GM21723 (cell line): ENCODE data around the gene TANGO2.

Source experiments
- ATAC-seq: cut with Tn5 transposase; IDR thresholded peaks from one replicate; pipeline ENCODE4 v1.9.1; 2021; ENCODE audit warnings: mild to moderate bottlenecking, moderate library complexity; ENCODE audit not compliant: unreplicated experiment

TANGO2 gene

DNA sequence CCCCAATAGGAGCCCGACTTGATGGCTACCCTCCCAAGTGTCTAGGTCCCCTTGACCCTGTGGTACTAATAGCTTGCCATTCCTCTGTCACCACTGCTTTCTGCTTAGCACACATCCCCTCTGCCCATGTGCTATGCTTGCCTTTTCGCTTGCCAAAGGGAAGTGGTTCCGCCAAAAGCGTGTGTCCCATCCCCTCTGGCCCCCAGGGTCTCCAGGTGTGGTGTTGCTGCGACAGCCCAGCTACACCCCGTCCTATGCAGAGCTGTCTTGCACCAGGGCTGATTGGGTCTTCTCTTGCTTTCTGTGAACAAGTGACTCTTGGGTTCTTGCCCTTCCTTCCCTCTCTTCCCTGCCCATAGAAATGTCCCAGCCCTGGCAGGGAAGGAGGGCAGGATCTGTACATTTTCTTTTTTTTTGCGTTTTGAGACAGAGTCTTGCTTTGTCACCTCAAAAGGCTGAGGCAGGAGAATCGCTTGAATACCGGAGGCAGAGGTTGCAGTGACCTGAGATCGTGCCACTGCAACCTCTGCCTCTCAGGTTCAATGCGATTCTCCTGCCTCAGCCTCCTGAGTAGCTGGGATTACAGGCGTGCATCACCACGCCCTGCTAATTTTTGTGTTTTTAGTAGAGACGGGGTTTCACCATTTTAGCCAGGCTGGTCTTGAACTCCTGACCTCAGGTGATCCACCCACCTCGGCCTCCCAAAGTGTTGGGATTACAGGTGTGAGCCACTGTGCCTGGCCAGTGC is 3.9 kb downstream of the TANGO2 start:
- no peak for ATAC-seq

DNA sequence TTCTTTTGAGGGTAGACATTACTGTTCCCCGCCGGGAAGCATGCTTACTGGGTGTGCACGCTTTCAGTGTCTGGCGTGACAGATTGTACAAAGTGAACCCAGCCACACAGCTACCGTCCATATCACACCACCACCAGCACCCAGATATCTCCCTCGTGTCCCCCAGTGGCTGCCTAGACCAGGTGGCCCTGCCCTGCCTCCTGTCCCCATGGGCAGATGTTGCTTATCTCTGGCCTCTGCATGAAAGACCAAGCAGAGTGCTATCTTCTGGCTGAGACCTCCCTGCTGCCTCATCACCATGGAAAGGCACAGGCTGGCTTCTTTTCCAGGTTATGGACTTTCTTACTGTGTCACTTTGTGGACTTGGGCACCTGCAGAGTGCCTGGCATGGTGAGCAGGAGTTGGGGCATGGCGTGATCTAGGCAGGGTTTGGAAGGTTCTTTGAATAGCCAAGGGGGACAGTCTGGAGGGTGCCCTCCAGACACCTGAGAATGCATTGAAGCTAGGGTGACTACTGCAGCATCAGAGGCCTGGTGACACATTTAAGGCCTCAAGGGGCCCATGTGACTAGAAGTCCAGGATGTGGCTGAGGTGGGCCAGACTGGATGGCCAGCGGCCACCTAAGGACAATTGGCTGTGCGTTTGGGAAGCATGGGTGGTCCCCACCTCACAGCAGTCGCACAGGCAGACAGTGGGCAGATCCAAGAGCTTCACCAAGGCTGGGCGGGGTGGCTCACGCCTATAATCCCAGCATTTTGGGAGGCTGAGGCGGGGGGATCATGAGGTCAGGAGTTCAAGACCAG is 4.7 kb downstream of the TANGO2 start:
- no peak for ATAC-seq

DNA sequence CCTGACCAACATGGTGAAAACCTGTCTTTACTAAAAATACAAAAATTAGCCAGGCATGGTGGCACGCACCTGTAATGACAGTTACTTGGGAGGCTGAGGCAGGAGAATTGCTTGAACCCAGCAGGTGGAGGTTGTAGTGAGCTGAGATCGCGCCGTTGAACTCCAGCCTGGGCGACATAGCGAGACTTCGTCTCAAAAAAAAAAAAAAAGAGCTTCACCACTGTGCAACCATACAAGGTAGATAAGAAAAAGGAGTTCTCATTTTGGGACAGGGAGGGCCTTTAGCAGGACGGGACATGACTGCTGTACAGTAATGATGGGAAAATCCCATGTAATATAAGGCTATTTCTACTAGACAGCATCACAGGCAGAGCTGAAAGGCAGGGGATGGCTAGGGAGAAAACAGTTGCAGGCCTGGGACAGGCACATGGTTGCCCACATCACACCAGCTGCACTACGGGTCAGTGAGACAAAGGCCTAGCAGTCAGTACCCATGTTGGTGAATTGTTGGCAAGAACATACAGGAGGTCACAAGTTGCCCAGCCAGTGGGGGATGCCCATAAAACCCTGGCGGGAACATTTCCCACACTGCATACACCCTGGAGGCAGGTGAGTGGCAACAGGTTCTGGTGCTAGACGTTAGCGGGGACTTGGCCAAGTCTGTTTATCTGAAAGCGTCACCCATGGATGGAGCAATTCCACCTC is 5.4 kb downstream of the TANGO2 start:
- no peak for ATAC-seq

DNA sequence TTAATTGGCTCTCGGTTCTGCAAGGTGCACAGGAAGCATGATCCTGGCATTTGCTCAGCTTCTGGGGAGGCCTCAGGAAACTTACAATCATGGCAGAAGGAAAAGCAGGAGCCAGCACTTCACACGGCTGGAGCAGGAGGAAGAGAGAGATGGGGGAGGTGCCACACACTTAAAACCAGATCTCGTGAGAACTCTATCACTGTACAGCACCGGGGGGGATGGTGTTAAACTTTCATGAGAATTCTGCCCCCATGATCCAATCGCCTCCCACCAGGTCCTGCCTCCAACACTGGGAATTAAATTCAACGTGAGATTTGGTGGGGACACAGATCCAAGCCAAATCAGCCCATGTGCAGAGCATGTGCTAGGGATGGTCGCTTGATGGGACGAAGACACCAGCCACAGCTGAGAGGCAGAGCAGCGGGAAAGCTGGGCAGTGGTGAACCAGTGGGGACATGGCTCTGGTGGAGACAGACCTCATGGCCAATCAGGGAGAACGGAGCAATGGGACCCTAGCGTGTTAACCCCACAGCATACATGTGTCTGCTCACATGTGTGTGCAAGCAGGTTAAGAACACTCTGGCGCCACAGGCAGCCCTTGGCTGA is 6.2 kb downstream of the TANGO2 start:
- no peak for ATAC-seq

DNA sequence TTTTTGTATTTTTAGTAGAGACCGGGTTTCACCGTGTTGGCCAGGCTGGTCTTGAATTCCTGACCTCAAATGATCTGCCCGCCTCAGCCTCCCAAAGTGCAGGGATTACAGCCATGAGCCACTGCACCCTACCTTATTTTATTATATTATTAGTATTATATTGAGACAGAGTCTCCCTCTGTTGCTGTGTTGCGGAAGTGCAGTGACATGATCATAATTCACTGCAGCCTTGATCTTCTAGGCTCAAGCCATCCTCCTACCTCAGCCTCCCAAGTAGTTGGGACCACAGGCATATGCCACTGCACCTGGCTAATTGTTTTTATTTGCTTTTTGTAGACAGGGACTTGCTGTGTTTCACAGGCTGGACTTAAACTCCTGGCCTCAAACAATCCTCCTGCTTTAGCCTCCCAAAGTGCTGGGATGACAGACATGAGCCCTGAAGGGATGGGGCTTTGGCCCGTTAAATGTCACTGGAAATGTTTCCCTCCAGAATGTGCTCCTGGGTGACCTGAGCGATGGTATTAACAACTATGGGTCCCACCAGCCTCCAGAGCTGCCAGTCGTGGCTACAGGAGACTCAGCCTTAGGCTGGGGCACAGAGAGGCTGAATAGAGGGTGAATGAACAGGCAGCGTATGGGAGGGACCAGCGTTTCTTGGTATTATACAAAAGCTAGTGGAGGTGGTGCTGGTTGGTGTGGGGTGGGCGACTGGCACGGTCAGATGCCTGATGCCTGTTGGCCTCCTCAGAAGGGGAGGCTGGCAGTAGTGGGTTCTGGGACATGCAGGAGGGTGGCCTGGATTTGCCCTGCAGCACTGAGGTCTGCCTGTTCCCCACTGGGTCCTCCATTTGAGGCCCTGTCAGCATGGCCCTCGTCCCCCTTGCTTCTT is 7.3 kb downstream of the TANGO2 start:
- ATAC-seq, result no peak

DNA sequence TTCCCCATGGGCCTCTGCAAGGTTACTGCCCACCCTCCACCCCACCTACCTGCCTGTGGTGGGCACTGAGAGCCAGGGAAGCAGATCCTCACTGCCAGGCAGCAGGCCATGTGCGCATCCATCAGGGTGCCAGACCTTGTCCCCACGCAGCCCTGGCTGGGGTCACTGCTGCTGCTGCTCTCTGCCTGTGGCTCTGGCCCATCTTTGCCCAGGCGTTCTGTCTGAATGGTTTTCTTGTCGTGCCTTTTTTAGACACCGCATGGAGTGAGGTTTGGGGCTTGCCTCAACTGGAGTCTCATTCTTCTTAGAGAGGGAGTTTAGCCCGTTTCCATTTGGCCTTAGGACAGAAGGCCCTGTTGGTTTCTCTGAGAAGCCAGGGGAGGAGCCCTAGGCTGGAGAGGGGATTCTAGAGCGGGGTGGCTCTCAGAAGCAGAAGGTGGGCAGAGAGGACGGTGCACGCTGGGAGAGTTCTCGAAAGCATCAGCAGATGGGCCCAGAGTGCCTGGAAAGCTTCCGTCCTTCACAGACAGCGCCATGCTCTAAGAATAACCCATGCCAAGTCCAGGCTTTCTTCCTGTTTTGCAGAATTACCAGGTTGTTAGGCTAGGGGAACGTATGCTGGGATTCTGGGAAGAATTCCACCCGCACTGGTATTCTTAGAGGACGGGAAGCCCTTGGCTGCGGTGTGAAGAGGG is 8.1 kb downstream of the TANGO2 start:
- ATAC-seq, result no peak

DNA sequence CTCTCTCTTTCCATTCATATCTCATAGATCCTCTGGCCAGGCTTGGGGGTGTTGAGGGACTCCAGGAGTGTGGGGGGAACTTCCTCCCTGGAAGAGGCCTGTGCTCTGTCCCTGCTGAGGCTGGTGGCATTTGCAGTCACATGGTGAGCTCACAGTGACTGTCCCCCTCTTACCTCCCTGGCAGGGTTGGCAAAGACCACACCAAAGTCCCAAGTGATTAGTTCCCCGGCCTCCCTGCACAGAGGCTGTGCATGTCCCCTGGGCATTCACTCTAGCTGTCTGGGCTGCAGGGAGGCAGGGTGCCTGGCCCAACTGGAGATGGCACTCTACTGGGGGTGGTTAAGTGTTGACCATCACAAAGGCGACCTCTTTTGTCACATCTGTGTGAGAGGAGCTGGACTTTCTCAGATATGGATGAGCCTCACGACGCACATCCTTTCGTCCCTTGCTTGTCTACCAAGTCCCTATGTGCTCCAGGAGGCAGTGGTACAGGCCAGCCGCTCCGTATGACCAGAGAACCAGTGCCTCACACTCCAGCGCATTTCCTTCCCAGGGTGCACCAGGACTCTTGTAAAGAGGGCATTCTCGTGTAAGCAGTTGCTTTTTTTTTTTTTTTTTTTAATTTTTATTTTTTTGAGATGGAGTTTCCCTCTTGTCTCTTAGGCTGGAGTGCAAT is 8.8 kb downstream of the TANGO2 start:
- no peak for ATAC-seq

DNA sequence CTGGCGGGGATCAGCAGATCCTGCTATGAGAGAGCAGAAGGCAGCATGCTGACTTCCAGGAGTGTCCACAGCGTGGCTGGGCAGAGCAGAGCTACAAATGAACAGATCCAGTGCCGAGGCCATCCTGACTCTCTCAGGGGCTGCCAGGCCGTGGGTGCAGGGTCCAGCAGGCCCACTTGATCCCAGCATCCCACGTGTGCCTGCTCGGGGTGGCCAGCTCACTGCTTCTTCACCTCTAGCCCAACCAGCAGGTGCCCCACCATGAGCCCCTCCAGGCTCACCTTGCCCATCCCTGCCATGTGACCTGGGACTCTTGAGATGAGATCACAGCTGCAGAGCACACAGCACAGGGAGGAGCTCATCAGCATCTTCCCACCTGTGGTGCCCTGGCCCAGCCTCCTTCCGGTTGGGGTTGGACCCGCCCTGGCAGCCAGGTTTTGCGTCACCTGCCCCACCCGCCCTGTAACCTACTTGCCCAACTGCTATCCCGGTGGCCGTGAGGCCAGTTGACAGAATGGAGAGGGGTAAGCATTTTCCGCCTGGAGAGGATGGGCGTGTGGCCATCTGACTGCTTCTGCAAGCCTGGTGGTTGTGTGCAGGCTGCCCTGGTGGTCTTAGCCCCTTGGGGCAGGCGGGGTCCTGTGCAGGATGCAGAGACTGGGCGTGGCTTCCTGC is 11.0 kb downstream of the TANGO2 start:
- no peak for ATAC-seq

DNA sequence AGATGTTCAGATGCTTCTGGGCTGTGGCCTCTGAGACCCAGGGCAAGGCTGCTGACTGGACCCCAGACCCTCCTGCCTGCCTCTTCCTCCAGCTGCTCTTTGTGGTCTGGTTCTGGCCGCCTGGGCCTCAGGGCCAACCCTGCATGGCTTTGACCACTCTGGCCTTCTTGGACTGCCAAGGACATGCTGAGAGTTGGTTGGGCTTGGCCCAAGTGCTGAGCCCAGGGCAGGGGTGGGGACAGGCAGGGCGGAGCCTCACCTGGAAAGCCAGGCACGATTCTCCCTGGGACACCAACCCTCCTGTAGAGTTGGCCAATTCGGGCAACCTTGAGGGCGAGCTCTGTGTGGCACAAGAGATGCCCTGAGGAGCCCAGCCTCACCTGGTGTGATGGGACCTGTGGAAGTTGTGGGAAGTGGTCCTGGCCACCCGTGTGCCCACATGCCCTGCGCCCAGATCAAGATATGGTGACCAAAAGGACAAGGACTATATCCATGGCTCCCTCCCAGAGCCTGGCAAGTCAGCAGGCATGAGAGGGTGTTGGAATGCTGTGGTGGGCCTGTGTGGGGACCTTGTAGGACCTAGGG is 11.6 kb downstream of the TANGO2 start:
- ATAC-seq, result no peak

DNA sequence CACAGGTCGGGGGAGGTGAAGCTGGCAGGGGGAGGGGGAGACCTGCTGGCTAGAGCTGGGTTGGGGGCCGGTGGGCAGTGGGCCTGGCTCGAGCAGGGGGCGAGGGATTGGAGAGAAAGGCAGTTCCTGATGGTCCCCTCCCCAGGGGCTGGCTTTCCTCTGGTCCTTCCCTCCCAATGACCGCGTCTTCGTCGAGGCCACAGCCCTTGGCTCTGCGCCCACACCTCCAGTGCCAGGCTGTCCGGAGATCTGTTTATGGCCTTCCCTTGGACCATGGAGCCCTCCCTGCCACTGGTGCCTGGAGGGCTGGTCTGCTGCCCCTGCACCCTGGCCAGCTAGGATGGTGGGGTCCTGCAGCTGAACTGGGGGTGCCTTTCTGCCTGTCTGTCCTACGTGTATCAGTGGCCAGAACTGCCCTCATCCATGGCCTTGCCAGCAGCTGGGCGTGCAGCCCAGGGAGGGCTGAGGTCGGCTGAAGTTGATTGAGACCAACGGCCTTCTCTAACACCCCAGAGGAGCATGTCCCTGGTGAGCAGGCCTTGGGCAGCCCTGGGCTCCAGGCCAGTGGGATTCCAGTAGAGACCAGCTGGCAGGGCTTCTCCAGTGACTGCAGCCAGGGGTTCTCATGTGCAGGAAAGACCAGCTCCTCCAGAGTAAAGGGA is 12.3 kb downstream of the TANGO2 start:
- no peak for ATAC-seq

DNA sequence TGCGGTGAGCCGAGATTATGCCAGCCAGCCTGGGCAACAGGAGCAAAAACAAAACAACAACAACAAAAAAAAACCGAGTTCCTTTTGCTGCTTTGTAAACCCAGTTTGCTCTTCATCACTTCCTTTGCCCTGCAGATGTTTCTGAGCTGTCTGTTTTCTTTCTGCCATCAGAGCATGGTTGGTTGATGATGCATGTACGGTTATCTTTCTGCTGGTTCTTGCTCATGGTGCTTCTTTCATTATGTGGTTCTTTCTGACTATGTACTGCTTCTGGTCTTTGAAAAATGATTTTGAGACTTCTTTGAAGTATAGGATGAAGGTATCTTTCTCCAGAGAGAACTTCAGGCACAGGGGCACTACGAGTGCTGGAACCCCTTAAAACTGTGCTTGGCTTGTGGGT is 13.2 kb downstream of the TANGO2 start:
- no peak for ATAC-seq

DNA sequence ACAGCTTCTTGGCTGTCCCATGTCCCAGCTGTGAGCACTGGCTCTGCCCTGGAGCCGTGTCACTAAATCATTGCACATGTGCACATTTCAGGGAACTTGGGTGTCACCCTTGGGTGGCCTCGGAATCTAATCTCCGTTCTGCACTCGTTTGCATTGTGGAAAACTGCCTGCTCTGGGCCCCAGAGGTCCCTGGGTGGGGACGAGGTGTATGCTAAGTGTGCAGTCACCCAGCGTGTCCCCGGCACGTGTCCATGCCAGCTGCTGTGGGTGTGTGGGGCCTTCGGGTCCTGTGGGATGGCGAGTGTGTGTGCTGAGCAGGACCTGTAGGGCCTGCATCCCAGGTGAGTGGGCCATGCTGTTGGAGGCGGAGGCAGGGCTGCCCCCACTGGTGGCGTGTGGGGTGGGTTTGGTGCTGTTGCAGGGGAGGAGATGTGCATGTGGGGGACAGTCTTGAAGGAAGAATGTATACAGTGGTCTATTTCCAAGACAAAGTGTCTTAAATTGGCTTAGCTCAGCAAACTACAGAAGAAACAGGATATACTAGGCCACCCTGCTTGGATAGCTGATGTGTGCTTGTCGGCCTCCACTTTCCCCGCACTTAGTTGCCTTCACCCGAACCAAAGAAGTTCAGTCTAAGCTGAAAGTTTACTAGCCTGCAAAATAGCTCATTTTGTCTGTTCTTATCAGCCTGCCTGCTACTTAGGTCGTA is 14.6 kb downstream of the TANGO2 start:
- ATAC-seq, result no peak

DNA sequence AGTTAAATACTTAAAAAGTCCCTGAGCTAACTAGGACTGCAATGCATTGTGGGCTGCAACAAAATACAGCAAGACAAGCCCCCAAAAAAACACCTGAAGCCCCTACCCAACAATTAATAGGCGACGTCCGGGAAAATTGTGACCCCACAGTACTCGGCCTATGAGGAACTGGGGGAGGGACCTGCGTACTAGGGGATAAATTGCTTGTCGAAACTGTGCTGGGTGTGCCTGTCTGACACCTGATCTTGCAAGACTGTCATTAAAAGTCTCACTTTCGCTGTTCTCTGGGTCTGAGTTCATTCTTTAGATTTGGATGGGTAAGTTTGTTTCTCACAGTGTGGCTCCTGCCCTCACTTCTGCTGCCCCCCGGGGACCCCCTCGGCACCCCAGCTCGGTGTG is 15.2 kb downstream of the TANGO2 start:
- ATAC-seq, result no peak

DNA sequence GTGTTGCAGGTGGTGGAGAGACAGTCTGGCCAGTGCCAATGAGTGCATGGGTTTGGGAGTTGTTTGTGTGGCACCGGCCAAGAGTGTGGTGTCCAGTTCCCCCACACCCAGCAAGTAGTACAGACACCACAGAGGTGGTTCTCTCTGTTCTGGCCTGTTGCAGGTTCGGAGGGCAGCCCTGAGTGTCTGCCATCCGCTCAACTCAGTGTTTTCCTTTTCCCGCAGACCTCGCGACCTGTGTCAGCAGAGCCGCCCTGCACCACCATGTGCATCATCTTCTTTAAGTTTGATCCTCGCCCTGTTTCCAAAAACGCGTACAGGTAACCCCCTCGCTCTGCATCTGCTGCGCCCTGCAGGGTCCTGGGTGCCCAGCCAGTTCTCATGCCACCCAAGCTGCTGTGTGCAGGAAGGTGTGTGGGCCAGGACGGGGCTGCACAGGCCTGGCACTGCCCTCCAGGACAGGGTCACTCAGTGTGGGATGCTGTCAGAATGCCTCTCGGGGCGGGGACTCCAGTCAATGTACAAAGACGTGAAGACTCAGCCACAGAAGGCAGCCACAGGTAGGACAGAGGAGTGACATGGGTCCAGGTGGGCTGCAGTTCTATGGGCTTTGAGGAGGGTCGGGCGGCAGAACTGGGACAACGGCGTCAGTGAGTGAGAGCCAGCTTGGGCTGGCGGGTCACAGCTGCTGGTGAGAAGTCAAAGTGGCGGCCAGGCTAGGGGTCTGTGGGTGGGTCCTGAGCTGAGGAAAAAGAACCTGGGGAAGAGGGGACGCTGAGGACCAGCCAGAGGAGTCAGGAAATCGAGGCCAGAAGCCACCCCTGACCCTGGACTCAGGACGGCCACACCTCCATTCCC is 15.9 kb downstream of the TANGO2 start:
- ATAC-seq, result no peak

DNA sequence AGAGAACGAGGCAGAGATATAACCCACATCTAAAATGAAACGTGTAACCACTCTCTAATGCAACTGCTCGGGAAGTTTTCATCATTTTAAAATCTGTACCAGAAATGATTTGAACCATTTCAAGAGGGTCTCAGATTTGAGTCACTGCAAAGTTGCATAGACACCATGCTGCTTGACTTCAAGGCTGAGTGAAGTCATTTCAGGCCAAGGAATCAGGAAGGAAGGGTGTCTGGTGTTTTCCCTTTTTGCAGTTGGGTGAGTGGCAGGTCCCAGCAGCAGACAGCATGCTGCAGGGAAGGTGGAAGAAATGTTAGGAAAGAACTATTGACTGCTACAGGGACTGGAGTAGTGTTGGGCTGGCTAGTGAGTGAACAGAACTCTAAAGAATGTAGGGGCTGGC is 16.5 kb downstream of the TANGO2 start:
- no peak for ATAC-seq

DNA sequence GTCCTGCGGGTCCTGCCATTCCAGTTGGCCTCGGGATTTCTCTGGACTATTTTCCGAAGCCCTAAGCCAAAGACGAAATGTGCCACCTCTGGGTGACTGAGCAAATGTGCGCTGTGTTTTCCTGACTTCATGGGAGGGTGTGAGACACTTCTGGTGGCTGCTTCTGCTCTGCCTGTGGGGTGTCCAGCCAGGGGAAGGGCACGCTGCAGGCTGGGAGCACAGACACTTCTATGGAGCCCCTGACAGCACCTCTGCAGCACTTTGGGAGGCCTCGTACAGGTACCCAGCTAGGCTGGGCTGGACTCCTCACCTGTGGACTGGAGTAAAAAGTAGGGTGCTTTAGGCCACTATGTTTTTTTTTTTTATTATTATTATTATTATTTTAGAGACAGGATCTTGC is 17.7 kb downstream of the TANGO2 start:
- no peak for ATAC-seq
